ENCODE measurements around the gene WNT1.

Gene WNT1

GRCh38 chr12:48936379-48936979 is 41.6 kb upstream of the WNT1 start:
- Histone ChIP-seq H4K20me1 (ENCODE audit: insufficient read depth, low read length, poor library complexity, severe bottlenecking) (peaks cover 17% of the 10 kb centered on the region), H3K27me3 (ENCODE audit: insufficient read depth, low read length, poor library complexity, severe bottlenecking) (no peaks in the 10 kb centered on the region), H3K36me3 (ENCODE audit: insufficient read depth, low read length) (peaks cover 86% of the 10 kb centered on the region; the same call in 1 of the 2 replicates), H3F3A (ENCODE audit: low read depth) (no peaks in the 10 kb centered on the region), H3K79me2 (ENCODE audit: insufficient read depth, low read length) (peaks cover 2% of the 10 kb centered on the region; the same call in 1 of the 2 replicates), H3K9ac (ENCODE audit: low read depth, low read length, poor library complexity, severe bottlenecking) (no peak overlapping the region), H3K9me3 (ENCODE audit: insufficient read depth, low read depth, low read length) (no peaks in the 10 kb centered on the region), H3K9me2 (replicated peaks; ENCODE audit: low read depth, low read length) (no peaks in the 10 kb centered on the region), H3K4me1 (ENCODE audit: insufficient read depth, low read length, poor library complexity, severe bottlenecking) (no peaks in the 10 kb centered on the region), H3K4me2 (ENCODE audit: low read depth, low read length, poor library complexity, severe bottlenecking) (no peak overlapping the region), H3K4me3 (ENCODE audit: low read length, poor library complexity, severe bottlenecking) (no peak overlapping the region), H2AFZ (ENCODE audit: low read length) (no peak overlapping the region)
- TF ChIP-seq CTCF (conservative IDR thresholded peaks at IDR 0.05; ENCODE audit: low read length) (peak; percentile 98), EZH2phosphoT487 (IDR thresholded peaks at IDR 0.05; ENCODE audit: borderline replicate concordance) (no peak)

- Histone ChIP-seq H4K20me1 (ENCODE audit: insufficient read depth, low read length, poor library complexity, severe bottlenecking) (peaks cover 17% of the 10 kb centered on the region), H3K4me2 (ENCODE audit: low read depth, low read length, poor library complexity, severe bottlenecking) (no peak overlapping the region), H3K36me3 (ENCODE audit: insufficient read depth, low read length) (peaks cover 88% of the 10 kb centered on the region; the same call in 1 of the 2 replicates), H2AFZ (ENCODE audit: low read length) (no peak overlapping the region), H3K9ac (ENCODE audit: low read depth, low read length, poor library complexity, severe bottlenecking) (no peak overlapping the region), H3K4me1 (ENCODE audit: insufficient read depth, low read length, poor library complexity, severe bottlenecking) (no peaks in the 10 kb centered on the region), H3K27me3 (ENCODE audit: insufficient read depth, low read length, poor library complexity, severe bottlenecking) (no peaks in the 10 kb centered on the region), H3K4me3 (ENCODE audit: low read length, poor library complexity, severe bottlenecking) (no peak overlapping the region), H3K9me2 (replicated peaks; ENCODE audit: low read depth, low read length) (no peaks in the 10 kb centered on the region), H3K79me2 (ENCODE audit: insufficient read depth, low read length) (peaks cover 8% of the 10 kb centered on the region; the same call in 1 of the 2 replicates), H3F3A (ENCODE audit: low read depth) (no peaks in the 10 kb centered on the region), H3K9me3 (ENCODE audit: insufficient read depth, low read depth, low read length) (no peaks in the 10 kb centered on the region)
- TF ChIP-seq CTCF (conservative IDR thresholded peaks at IDR 0.05; ENCODE audit: low read length): peak; percentile 30; the same call in 1 of the 2 replicates
- no peak for TF ChIP-seq EZH2phosphoT487 (IDR thresholded peaks at IDR 0.05; ENCODE audit: borderline replicate concordance)
These were observed 41.0 kb upstream of the WNT1 start for GRCh38 chr12:48937170-48937569.

- H4K20me1 ChIP-seq (ENCODE audit: insufficient read depth, low read length, poor library complexity, severe bottlenecking): peaks cover 24% of the 10 kb centered on the region
These were observed 39.3 kb upstream of the WNT1 start for GRCh38 chr12:48938805-48939204.

More at GRCh38 chr12:48938805-48939204, 39.3 kb upstream of the WNT1 start:
- H3K9ac ChIP-seq (ENCODE audit: low read depth, low read length, poor library complexity, severe bottlenecking): no peak overlapping the region
- TF ChIP-seq CTCF (conservative IDR thresholded peaks at IDR 0.05; ENCODE audit: low read length): no peak
- TF ChIP-seq EZH2phosphoT487 (IDR thresholded peaks at IDR 0.05; ENCODE audit: borderline replicate concordance): no peak
- no peak overlapping the region for H3K4me2 ChIP-seq (ENCODE audit: low read depth, low read length, poor library complexity, severe bottlenecking)
- H3K4me1 ChIP-seq (ENCODE audit: insufficient read depth, low read length, poor library complexity, severe bottlenecking): no peaks in the 10 kb centered on the region
- no peak overlapping the region for H2AFZ ChIP-seq (ENCODE audit: low read length)
- H3K79me2 ChIP-seq (ENCODE audit: insufficient read depth, low read length): peaks cover 22% of the 10 kb centered on the region
- no peak overlapping the region for H3K4me3 ChIP-seq (ENCODE audit: low read length, poor library complexity, severe bottlenecking)
- no peaks in the 10 kb centered on the region for H3K9me3 ChIP-seq (ENCODE audit: insufficient read depth, low read depth, low read length)
- H3K27me3 ChIP-seq (ENCODE audit: insufficient read depth, low read length, poor library complexity, severe bottlenecking): no peaks in the 10 kb centered on the region
- no peaks in the 10 kb centered on the region for H3F3A ChIP-seq (ENCODE audit: low read depth)
- H3K36me3 ChIP-seq (ENCODE audit: insufficient read depth, low read length): peaks cover 74% of the 10 kb centered on the region; the same call in 1 of the 2 replicates
- no peaks in the 10 kb centered on the region for H3K9me2 ChIP-seq (replicated peaks; ENCODE audit: low read depth, low read length)

Data from Loucy (cell line).